GM12878 (cell line): ENCODE measurements around the gene KRTAP2-4. TPM values are rescaled to one million over a fixed set of nuclear protein-coding genes. Genes with fewer than 3 reads are reported as not detected.

ENCODE experiments used
- ATAC-seq: fragments of 200-7000 bp; cut with Tn5 transposase; 3 replicates; pipeline ENCODE4 v1.9.1; 2020; ENCODE audit warnings: mild to moderate bottlenecking, moderate library complexity
- BruUV-seq: library from RNA; stranded (reverse); fragments of 400-500 nt; replicated peaks from 2 replicates; lab custom pipeline; 2021; lab: Mats Ljungman, UMichigan
- CTCF ChIA-PET: fragments of 300-600 bp; sonication (Branson Sonifier 250); formaldehyde crosslinking; extraction: SDS; loops from one replicate; lab custom pipeline; 2021; ENCODE audit warnings: inconsistent platforms; lab: Yijun Ruan, JAX
- POLR2A ChIA-PET: fragments of 350-600 bp; formaldehyde crosslinking; extraction: SDS; loops from one replicate; lab custom pipeline; 2021; ENCODE audit warnings: inconsistent platforms; lab: Charles Lee
- RAD21 ChIA-PET: fragments of 300-600 bp; sonication (Branson Sonifier 250); formaldehyde crosslinking; loops from one replicate; lab custom pipeline; 2023; ENCODE audit warnings: antibody characterized with exemption; ENCODE audit not compliant: unreplicated experiment; lab: Charles Lee
- SMC1A ChIA-PET: fragments of 300-600 bp; sonication (Branson Sonifier 250); formaldehyde crosslinking; loops from one replicate; lab custom pipeline; 2023; ENCODE audit not compliant: unreplicated experiment, uncharacterized antibody; lab: Charles Lee
- DNase-seq: peaks from one replicate; pipeline ENCODE4 v3.0.0-alpha.2; 2011; ENCODE audit warnings: low read depth, low spot score
- FAIRE-seq: peaks from 3 replicates; lab custom pipeline; 2011; peaks lifted over from hg19 to GRCh38; lab: Jason Lieb, UNC
- H2AFZ ChIP-seq: 2 replicates; pipeline ENCODE4 v1.6.0; 2011; ENCODE audit warnings: low read depth, low read length, control low read depth; ENCODE audit not compliant: control insufficient read depth
- H3K27ac ChIP-seq: 2 replicates; pipeline ENCODE4 v1.5.1; 2011; ENCODE audit warnings: control low read depth; ENCODE audit not compliant: control insufficient read depth, insufficient read depth
- H3K27me3 ChIP-seq, 2 experiments: replicated peaks in 1 of 2; 2 replicates each; pipeline versions ENCODE4 v1.6.0 to v1.6.1; 2011; ENCODE audit warnings: low read length in 1 of 2; ENCODE audit not compliant: control insufficient read depth in 2 of 2, insufficient read depth in 2 of 2
- H3K36me3 ChIP-seq, 2 experiments: 2 replicates each; pipeline ENCODE4 v1.5.1; 2011; ENCODE audit warnings: low read length in 1 of 2; ENCODE audit not compliant: control insufficient read depth in 2 of 2, insufficient read depth in 2 of 2
- H3K4me1 ChIP-seq: 2 replicates; pipeline ENCODE4 v1.6.1; 2011; ENCODE audit warnings: mild to moderate bottlenecking, low read length, moderate library complexity, mixed read lengths; ENCODE audit not compliant: control insufficient read depth, insufficient read depth
- H3K4me2 ChIP-seq: 2 replicates; pipeline ENCODE4 v1.6.0; 2011; ENCODE audit warnings: control low read depth; ENCODE audit not compliant: control insufficient read depth, insufficient read depth
- H3K4me3 ChIP-seq: fragments of 200-600 bp; sonication (generic); 2 replicates; pipeline ENCODE4 v1.5.1; 2016
- H3K79me2 ChIP-seq: 2 replicates; pipeline ENCODE4 v1.6.0; 2011; ENCODE audit warnings: low read length; ENCODE audit not compliant: control insufficient read depth, insufficient read depth
- H3K9ac ChIP-seq: 2 replicates; pipeline ENCODE4 v1.8.0; 2011; ENCODE audit warnings: low read length, control low read depth, mixed read lengths; ENCODE audit not compliant: control insufficient read depth, insufficient read depth
- H3K9me3 ChIP-seq: replicated peaks from 3 replicates; pipeline ENCODE4 v1.5.1; 2011; ENCODE audit warnings: mild to moderate bottlenecking, low read length; ENCODE audit not compliant: control insufficient read depth, insufficient read depth
- H4K20me1 ChIP-seq: 2 replicates; pipeline ENCODE4 v1.6.0; 2011; ENCODE audit not compliant: control insufficient read depth, insufficient read depth
- BCL11A ChIP-seq: IDR thresholded peaks from 2 replicates; pipeline ENCODE4 v1.6.1; 2011; ENCODE audit warnings: low read depth, low read length
- BMI1 ChIP-seq: fragments of 450-650 bp; IDR thresholded peaks from 2 replicates; pipeline ENCODE4 v1.6.1; 2016; ENCODE audit warnings: mild to moderate bottlenecking, moderate library complexity, borderline replicate concordance
- EP300 ChIP-seq, 2 experiments: fragments of 150-350 bp in 1 of 2; IDR thresholded peaks; 2 replicates each; pipeline ENCODE4 v1.6.1; 2011 to 2012; ENCODE audit warnings: low read depth in 2 of 2, low read length in 2 of 2, borderline replicate concordance in 1 of 2, improper control_type of control experiment in 1 of 2, inconsistent platforms in 1 of 2; ENCODE audit not compliant: control insufficient read depth in 1 of 2
- FOS ChIP-seq: IDR thresholded peaks from 3 replicates; pipeline ENCODE4 v1.6.1; 2011; ENCODE audit warnings: borderline replicate concordance; ENCODE audit not compliant: insufficient read length; ENCODE audit errors: extremely low read depth
- GABPA ChIP-seq: IDR thresholded peaks from 2 replicates; pipeline ENCODE4 v1.6.1; 2014; ENCODE audit warnings: antibody characterized with exemption, low read depth, mild to moderate bottlenecking, inconsistent platforms
- IRF4 ChIP-seq: IDR thresholded peaks from 2 replicates; pipeline ENCODE4 v1.6.1; 2011; ENCODE audit warnings: low read depth, low read length
- JUND ChIP-seq: IDR thresholded peaks from 2 replicates; pipeline ENCODE4 v1.6.1; 2012; ENCODE audit warnings: low read depth, mild to moderate bottlenecking, low read length, improper control_type of control experiment, moderate library complexity
- LARP7 ChIP-seq: fragments of 450-650 bp; IDR thresholded peaks from 2 replicates; pipeline ENCODE4 v1.6.1; 2017; ENCODE audit warnings: mild to moderate bottlenecking
- MEF2A ChIP-seq: IDR thresholded peaks from 2 replicates; pipeline ENCODE4 v1.6.1; 2011; ENCODE audit warnings: low read depth, mild to moderate bottlenecking, low read length, moderate library complexity; ENCODE audit not compliant: insufficient read depth
- MTA2 ChIP-seq: fragments of 450-650 bp; IDR thresholded peaks from 2 replicates; pipeline ENCODE4 v1.6.1; 2016; ENCODE audit warnings: low read depth, mild to moderate bottlenecking, moderate library complexity
- PAX8 ChIP-seq: fragments of 450-650 bp; IDR thresholded peaks from 2 replicates; pipeline ENCODE4 v1.6.1; 2017; ENCODE audit warnings: mild to moderate bottlenecking, moderate library complexity
- PML ChIP-seq: IDR thresholded peaks from 2 replicates; pipeline ENCODE4 v1.6.1; 2012; ENCODE audit warnings: low read length, inconsistent platforms
- POLR2AphosphoS5 ChIP-seq: IDR thresholded peaks from 2 replicates; pipeline ENCODE4 v1.6.1; 2011; ENCODE audit warnings: mild to moderate bottlenecking, low read length, inconsistent platforms
- POU2F2 ChIP-seq: IDR thresholded peaks from 3 replicates; pipeline ENCODE4 v1.6.1; 2011; ENCODE audit warnings: low read depth, mild to moderate bottlenecking, low read length, borderline replicate concordance
- SIX5 ChIP-seq: IDR thresholded peaks from 2 replicates; pipeline ENCODE4 v1.6.1; 2011; ENCODE audit warnings: mild to moderate bottlenecking, low read depth, low read length, moderate library complexity; ENCODE audit not compliant: severe bottlenecking
- SPI1 ChIP-seq: IDR thresholded peaks from 2 replicates; pipeline ENCODE4 v1.6.1; 2011; ENCODE audit warnings: low read depth, mild to moderate bottlenecking, low read length, moderate library complexity, borderline replicate concordance; ENCODE audit not compliant: insufficient read depth
- SUZ12 ChIP-seq: fragments of 200-600 bp; sonication (generic); IDR thresholded peaks from one replicate; pipeline ENCODE4 v1.6.1; 2018; ENCODE audit warnings: antibody characterized with exemption, mild to moderate bottlenecking; ENCODE audit not compliant: unreplicated experiment
- ZNF217 ChIP-seq: fragments of 450-650 bp; IDR thresholded peaks from 2 replicates; pipeline ENCODE4 v1.6.1; 2017; ENCODE audit warnings: antibody characterized with exemption, mild to moderate bottlenecking
- ZNF274 ChIP-seq: IDR thresholded peaks from one replicate; pipeline ENCODE4 v1.8.0; 2011; ENCODE audit not compliant: insufficient read length, insufficient read depth
- WGBS: methylation state at CpG from one replicate; pipeline ENCODE4 v1.1.6; 2016; ENCODE audit warnings: low lambda C conversion rate; ENCODE audit not compliant: insufficient replicate concordance, insufficient coverage; ENCODE audit errors: missing lambda C conversion rate; 5-methylcytosine and 5-hydroxymethylcytosine counted together
- in situ Hi-C: fragments of 300-500 bp; cut with MboI; formaldehyde crosslinking; loops from 9 replicates; pipeline ENCODE4 v1.14.3; 2018; ENCODE audit warnings: mixed read lengths
- intact Hi-C: fragments of 100-400 bp; cut with micrococcal nuclease; formaldehyde crosslinking; loops from one replicate; pipeline ENCODE4 v1.14.2; 2022; ENCODE audit not compliant: unreplicated experiment
- polyA plus RNA-seq, 11 experiments: library from polyadenylated mRNA; depleted of rRNA in 4 of 11; unstranded in 6 of 11; stranded (reverse) in 5 of 11; fragments of >200 nt; fragmentation: Nextera tagmentation in 4 of 11; fragmentation: Illumina TruSeq in 1 of 11; extraction: Ambion mirVana in 4 of 11; extraction: Trizol in 1 of 11; gene quantifications; 1 replicate in 1 of 11; 2 replicates in 10 of 11; pipeline versions ENCODE4 v1.2.1 to v1.2.3, GENCODE V29; 2011 to 2016; ENCODE audit warnings: inconsistent platforms in 2 of 11, missing spikeins in 2 of 11, low read depth in 1 of 11
- total RNA-seq, 4 experiments: library from RNA; depleted of rRNA in 3 of 4; stranded (reverse); fragments of >200 nt in 3 of 4; fragmentation: Illumina TruSeq in 1 of 4; extraction: Trizol in 1 of 4; gene quantifications; 2 replicates each; pipeline versions ENCODE4 v1.2.1 to v1.2.3, GENCODE V29; 2013 to 2021
- TF ChIP-seq, protein P1 (sequence below): IDR thresholded peaks from 2 replicates; pipeline ENCODE4 v1.6.1; 2011; ENCODE audit warnings: borderline replicate concordance, low read depth, mild to moderate bottlenecking, moderate library complexity, mixed read lengths, low read length; ENCODE audit not compliant: insufficient read depth; ENCODE audit errors: extremely low read length

Gene KRTAP2-4
- total and polyA plus RNA-seq, 10 of the 15 experiments (the other 5 are each of a cell fraction or from before 2014, with no cell fraction given) = not detected

DNA sequence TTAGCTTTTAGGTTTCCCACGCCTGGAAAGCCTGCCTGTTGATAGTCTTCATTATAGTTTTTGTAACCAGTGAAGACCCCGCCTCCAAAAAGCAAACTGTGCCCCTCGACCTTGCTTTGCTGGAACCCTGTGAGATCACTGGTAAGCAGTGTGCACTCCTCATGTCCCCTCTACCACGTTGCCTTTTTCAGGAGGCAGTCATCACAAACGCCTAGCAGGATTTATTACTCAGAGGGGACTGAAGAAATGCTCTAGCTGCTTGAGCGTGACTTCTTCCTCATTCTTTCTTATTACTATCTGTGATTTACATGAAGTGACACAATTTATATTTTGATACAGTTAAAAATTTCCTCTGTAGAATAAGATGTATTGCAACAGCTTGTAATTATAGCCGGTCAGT, 50.2 kb downstream of the KRTAP2-4 start:
- ChIA-PET CTCF (no interaction called here), POLR2A (no interaction called here), SMC1A (no interaction called here), RAD21 (no interaction called here)
- Histone ChIP-seq H3K27me3 (no peaks in the 10 kb centered on the region; a peak in 2 of 4 replicates), H3K9me3 (no peaks in the 10 kb centered on the region), H3K4me1 (no peaks in the 10 kb centered on the region), H3K27ac (no peak overlapping the region), H3K9ac (no peak overlapping the region), H3K79me2 (no peaks in the 10 kb centered on the region), H3K4me2 (no peak overlapping the region), H3K4me3 (no peak overlapping the region), H2AFZ (no peak overlapping the region), H4K20me1 (no peaks in the 10 kb centered on the region), H3K36me3 (no peaks in the 10 kb centered on the region)
- WGBS = 8% methylated on average over 7 of the region's 7 CpGs
- TF ChIP-seq PML = no peak
- TF ChIP-seq ZNF217 = no peak
- no peak for TF ChIP-seq POLR2AphosphoS5
- no peak for TF ChIP-seq BMI1
- no peak for TF ChIP-seq LARP7
- TF ChIP-seq SUZ12 = no peak
- TF ChIP-seq JUND = no peak
- TF ChIP-seq IRF4 = no peak
- no peak for TF ChIP-seq MTA2
- no peak for TF ChIP-seq PAX8
- TF ChIP-seq GABPA = no peak
- TF ChIP-seq BCL11A = no peak
- TF ChIP-seq, protein P1, sequence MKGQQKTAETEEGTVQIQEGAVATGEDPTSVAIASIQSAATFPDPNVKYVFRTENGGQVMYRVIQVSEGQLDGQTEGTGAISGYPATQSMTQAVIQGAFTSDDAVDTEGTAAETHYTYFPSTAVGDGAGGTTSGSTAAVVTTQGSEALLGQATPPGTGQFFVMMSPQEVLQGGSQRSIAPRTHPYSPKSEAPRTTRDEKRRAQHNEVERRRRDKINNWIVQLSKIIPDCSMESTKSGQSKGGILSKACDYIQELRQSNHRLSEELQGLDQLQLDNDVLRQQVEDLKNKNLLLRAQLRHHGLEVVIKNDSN = no peak
- TF ChIP-seq FOS = no peak
- TF ChIP-seq POU2F2 = no peak
- TF ChIP-seq SPI1 = no peak
- TF ChIP-seq ZNF274 = no peak
- TF ChIP-seq EP300 (IDR thresholded peaks at IDR 0.05; ENCODE audit: borderline replicate concordance in 1 of 2, control insufficient read depth in 1 of 2, low read depth in 2 of 2, low read length in 2 of 2) = no peak
- no peak for TF ChIP-seq SIX5
- TF ChIP-seq MEF2A = no peak
- no TSS peak for BruUV-seq
- in situ Hi-C loops (no loop called here), intact Hi-C loops (no loop called here)
- no peak for ATAC-seq
- DNase-seq = no peak
- no peak for FAIRE-seq
